ENCODE data around the gene KIRREL3.

DNA sequence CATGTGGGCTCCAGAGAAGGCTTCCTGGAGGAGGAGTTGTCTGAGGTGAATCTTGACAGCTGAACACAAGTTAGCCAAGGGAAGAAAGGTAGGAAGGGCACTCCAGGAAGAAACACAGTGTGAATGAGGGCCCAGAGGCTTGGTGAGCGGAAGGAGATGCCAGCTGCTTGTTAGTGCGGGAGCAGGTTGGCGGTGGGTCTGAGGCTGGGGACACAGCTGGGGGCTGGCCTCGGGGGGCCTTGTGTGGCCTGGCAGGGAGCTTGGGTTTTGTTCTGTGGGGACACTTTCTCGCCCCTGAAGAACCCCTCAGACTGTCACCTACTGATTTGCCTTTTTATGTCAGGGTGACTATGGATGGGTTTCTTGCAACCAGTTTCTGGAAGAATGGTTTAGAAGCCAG lies 485.1 kb downstream of the KIRREL3 start:
- TF ChIP-seq ZNF274 (IDR thresholded peaks at IDR 0.05; ENCODE audit: low read depth, low read length) = no peak
- TF ChIP-seq YY1 (IDR thresholded peaks at IDR 0.05; ENCODE audit: insufficient read depth, insufficient read length) = no peak
- no peak for TF ChIP-seq SUZ12 (IDR thresholded peaks at IDR 0.05; ENCODE audit: extremely low read depth, insufficient read depth, insufficient read length)

All from NT2/D1 (cell line).